K562 (cell line): Measurements from ENCODE around the gene CA6. TPM values are rescaled to one million over a fixed set of nuclear protein-coding genes. Genes with fewer than 3 reads are reported as not detected.
"Not testable (repeated sequence)": the region's sequence is repeated elsewhere in the genome, so short reads cannot be mapped to it uniquely, and the experiment has no call there.

Experiments
- ATAC-seq: fragments of 200-7000 bp; cut with Tn5 transposase; 3 replicates; pipeline ENCODE4 v1.9.1; 2020; ENCODE audit warnings: moderate library complexity
- BruUV-seq: library from RNA; stranded (reverse); fragments of 400-500 nt; replicated peaks from 2 replicates; lab custom pipeline; 2021; lab: Mats Ljungman, UMichigan
- CTCF ChIA-PET: fragments of 300-600 bp; formaldehyde crosslinking; extraction: SDS; loops from one replicate; lab custom pipeline; 2021; ENCODE audit warnings: low intra/inter-chr PET ratio; lab: Yijun Ruan, JAX
- POLR2A ChIA-PET: fragments of 300-600, 350-650 bp; sonication (Branson Sonifier 250); formaldehyde crosslinking; extraction: SDS; loops from one replicate; lab custom pipeline; 2021; ENCODE audit warnings: antibody characterized with exemption, inconsistent platforms; lab: Yijun Ruan, JAX
- DNase-seq, 4 experiments: peaks; one replicate each; pipeline versions ENCODE4 v3.0.0 to v3.0.0-alpha.2; 2011 to 2018; ENCODE audit warnings: low spot score in 3 of 4, mixed read lengths in 3 of 4; ENCODE audit errors: extremely low read depth in 1 of 4
- FAIRE-seq: peaks from 2 replicates; lab custom pipeline; 2011; peaks lifted over from hg19 to GRCh38; lab: Jason Lieb, UNC
- H2AFZ ChIP-seq: 2 replicates; pipeline ENCODE4 v1.6.0; 2011; ENCODE audit warnings: low read depth, low read length, control low read depth, inconsistent platforms
- H3K27ac ChIP-seq: fragments of 200-600 bp; 3 replicates; pipeline ENCODE4 v1.8.0; 2011; ENCODE audit warnings: low read depth, mild to moderate bottlenecking, control low read depth, inconsistent platforms, low read length, moderate library complexity, mixed read lengths; ENCODE audit errors: extremely low read depth
- H3K27me3 ChIP-seq, 2 experiments: fragments of 300-600 bp in 1 of 2; 2 replicates in 1 of 2; 3 replicates in 1 of 2; pipeline versions ENCODE4 v1.6.0 to v1.8.0; 2011; ENCODE audit warnings: inconsistent platforms in 2 of 2, low read length in 2 of 2, mild to moderate bottlenecking in 1 of 2, mixed read lengths in 1 of 2, moderate library complexity in 1 of 2; ENCODE audit not compliant: control insufficient read depth in 2 of 2, insufficient read depth in 2 of 2
- H3K36me3 ChIP-seq: fragments of 300-600 bp; 3 replicates; pipeline ENCODE4 v1.8.0; 2011; ENCODE audit warnings: mild to moderate bottlenecking, low read length, inconsistent platforms; ENCODE audit not compliant: control insufficient read depth, insufficient read depth
- H3K4me1 ChIP-seq, 2 experiments: fragments of 200-600 bp in 1 of 2; replicated peaks in 1 of 2; 2 replicates in 1 of 2; 3 replicates in 1 of 2; pipeline versions ENCODE4 v1.5.1 to v1.8.0; 2011; ENCODE audit warnings: inconsistent platforms in 2 of 2, low read length in 2 of 2, mild to moderate bottlenecking in 1 of 2, mixed read lengths in 1 of 2, moderate library complexity in 1 of 2; ENCODE audit not compliant: control insufficient read depth in 2 of 2, insufficient read depth in 2 of 2
- H3K4me2 ChIP-seq: 2 replicates; pipeline ENCODE4 v1.6.1; 2011; ENCODE audit warnings: low read length, control low read depth, inconsistent platforms, mixed read lengths; ENCODE audit not compliant: insufficient read depth
- H3K4me3 ChIP-seq: fragments of 200-600 bp; sonication (generic), shearing (Covaris generic); 2 replicates; pipeline ENCODE4 v1.5.1; 2016; ENCODE audit warnings: control low read depth, inconsistent platforms
- H3K79me2 ChIP-seq: fragments of 200-600 bp; 3 replicates; pipeline ENCODE4 v1.8.0; 2011; ENCODE audit warnings: low read length, inconsistent platforms; ENCODE audit not compliant: control insufficient read depth, insufficient read depth
- H3K9ac ChIP-seq, 2 experiments: 2 replicates each; pipeline versions ENCODE4 v1.6.0 to v1.6.1; 2011; ENCODE audit warnings: low read depth in 2 of 2, low read length in 2 of 2, control low read depth in 1 of 2, inconsistent platforms in 1 of 2, mild to moderate bottlenecking in 1 of 2, mixed read lengths in 1 of 2; ENCODE audit not compliant: insufficient read depth in 1 of 2
- H3K9me1 ChIP-seq: one replicate; pipeline ENCODE4 v1.6.0; 2011; ENCODE audit warnings: inconsistent platforms, mild to moderate bottlenecking, low read length, moderate library complexity; ENCODE audit not compliant: control insufficient read depth, insufficient read depth
- H3K9me3 ChIP-seq: replicated peaks from 2 replicates; pipeline ENCODE4 v1.5.1; 2011; ENCODE audit warnings: low read depth, low read length, inconsistent platforms; ENCODE audit not compliant: control insufficient read depth, insufficient read depth
- H4K20me1 ChIP-seq: replicated peaks from 2 replicates; pipeline ENCODE4 v1.6.1; 2011; ENCODE audit warnings: low read length, inconsistent platforms, mixed read lengths; ENCODE audit not compliant: control insufficient read depth, insufficient read depth
- ASH1L ChIP-seq: fragments of 450-650 bp; IDR thresholded peaks from 2 replicates; pipeline ENCODE4 v1.6.1; 2018; ENCODE audit warnings: borderline replicate concordance, mild to moderate bottlenecking, low read depth; ENCODE audit not compliant: partially characterized antibody
- C11orf30 ChIP-seq: fragments of 450-650 bp; IDR thresholded peaks from 2 replicates; pipeline ENCODE4 v1.6.1; 2016; ENCODE audit warnings: low read depth, mild to moderate bottlenecking
- CBX1 ChIP-seq: sonication (generic); IDR thresholded peaks from 2 replicates; pipeline ENCODE4 v1.6.1; 2016; ENCODE audit warnings: antibody characterized with exemption, low read depth, mild to moderate bottlenecking
- CC2D1A ChIP-seq: fragments of 450-650 bp; IDR thresholded peaks from 2 replicates; pipeline ENCODE4 v1.6.1; 2017; ENCODE audit warnings: mild to moderate bottlenecking
- CHAMP1 ChIP-seq: fragments of 450-650 bp; IDR thresholded peaks from 2 replicates; pipeline ENCODE4 v1.6.1; 2016; ENCODE audit warnings: mild to moderate bottlenecking
- CHD2 ChIP-seq: IDR thresholded peaks from 2 replicates; pipeline ENCODE4 v1.6.1; 2011; ENCODE audit warnings: low read depth, low read length
- EP400 ChIP-seq: fragments of 450-650 bp; IDR thresholded peaks from 2 replicates; pipeline ENCODE4 v1.6.1; 2017; ENCODE audit warnings: antibody characterized with exemption, mild to moderate bottlenecking, moderate library complexity
- FOS ChIP-seq: IDR thresholded peaks from 3 replicates; pipeline ENCODE4 v1.6.1; 2011; ENCODE audit not compliant: insufficient read length; ENCODE audit errors: extremely low read depth
- FOXM1 ChIP-seq, 2 experiments: fragments of 450-650 bp in 1 of 2; sonication (generic) in 1 of 2; formaldehyde crosslinking in 1 of 2; IDR thresholded peaks; 2 replicates each; pipeline versions ENCODE4 v1.6.1 to v1.9.0; 2017 to 2022; ENCODE audit warnings: low read depth in 2 of 2, mild to moderate bottlenecking in 2 of 2, missing genetic modification reagents in 1 of 2, moderate library complexity in 1 of 2
- KDM1A ChIP-seq, 2 experiments: fragments of 450-650 bp; IDR thresholded peaks; 2 replicates each; pipeline ENCODE4 v1.6.1; 2016; ENCODE audit warnings: mild to moderate bottlenecking in 2 of 2
- MAFG ChIP-seq: fragments of 450-650 bp; conservative IDR thresholded peaks from 2 replicates; pipeline ENCODE4 v1.6.1; 2016; ENCODE audit warnings: missing genetic modification characterization, missing compliant biosample characterization
- MBD2 ChIP-seq: sonication (generic); IDR thresholded peaks from 2 replicates; pipeline ENCODE4 v1.6.1; 2016; ENCODE audit warnings: low read depth, borderline replicate concordance
- MEIS2 ChIP-seq: fragments of 450-650 bp; IDR thresholded peaks from 2 replicates; pipeline ENCODE4 v1.6.1; 2014; ENCODE audit warnings: mild to moderate bottlenecking; ENCODE audit not compliant: partially characterized antibody
- MLLT1 ChIP-seq, 2 experiments: fragments of 450-650 bp; IDR thresholded peaks; 2 replicates each; pipeline ENCODE4 v1.6.1; 2016
- NFYB ChIP-seq: IDR thresholded peaks from 2 replicates; pipeline ENCODE4 v1.6.1; 2011; ENCODE audit warnings: mild to moderate bottlenecking, moderate library complexity; ENCODE audit not compliant: insufficient read length; ENCODE audit errors: extremely low read depth
- PKNOX1 ChIP-seq: fragments of 450-650 bp; IDR thresholded peaks from 2 replicates; pipeline ENCODE4 v1.6.1; 2016
- RBM25 ChIP-seq: fragments of 200-400 bp; formaldehyde crosslinking; IDR thresholded peaks from 2 replicates; pipeline ENCODE4 v1.6.1; 2018; ENCODE audit warnings: low read length, low read depth, moderate library complexity; ENCODE audit not compliant: severe bottlenecking
- SP1 ChIP-seq: sonication (generic); formaldehyde crosslinking; IDR thresholded peaks from 2 replicates; pipeline ENCODE4 v1.8.1; 2022; ENCODE audit warnings: mild to moderate bottlenecking, missing genetic modification reagents
- ZNF316 ChIP-seq: fragments of 450-650 bp; IDR thresholded peaks from 2 replicates; pipeline ENCODE4 v1.6.1; 2016
- WGBS: fragments of 100-300 bp; shearing (Covaris generic); methylation state at CpG from one replicate; pipeline ENCODE4 v1.1.6; 2016; ENCODE audit warnings: low coverage, mixed read lengths; ENCODE audit not compliant: insufficient coverage; ENCODE audit errors: missing lambda C conversion rate; 5-methylcytosine and 5-hydroxymethylcytosine counted together
- in situ Hi-C: fragments of 300-500 bp; cut with MboI; formaldehyde crosslinking; loops from 4 replicates; pipeline ENCODE4 v1.15.0; 2018; ENCODE audit warnings: inconsistent platforms, mixed read lengths
- intact Hi-C: fragments of 100-400 bp; cut with micrococcal nuclease; formaldehyde crosslinking; loops from 2 replicates; pipeline ENCODE4 v1.14.2; 2022
- polyA plus RNA-seq, 8 experiments: library from polyadenylated mRNA; depleted of rRNA in 4 of 8; stranded (reverse) in 5 of 8; unstranded in 3 of 8; fragments of >200 nt; fragmentation: Nextera tagmentation in 2 of 8; fragmentation: Illumina TruSeq in 1 of 8; extraction: Ambion mirVana in 2 of 8; extraction: Trizol in 1 of 8; gene quantifications; 2 replicates each; pipeline versions ENCODE4 v1.2.1 to v1.2.3, GENCODE V29; 2011 to 2014; ENCODE audit warnings: inconsistent platforms in 1 of 8, missing spikeins in 1 of 8
- total RNA-seq, 7 experiments: library from RNA; depleted of rRNA in 6 of 7; stranded (reverse); fragments of >200 nt in 6 of 7; fragmentation: Illumina TruSeq in 2 of 7; extraction: Trizol in 2 of 7; gene quantifications; 2 replicates each; pipeline versions ENCODE4 v1.2.1 to v1.2.3, GENCODE V29; 2011 to 2021; ENCODE audit warnings: low replicate concordance in 1 of 7

The CA6 gene
- total and polyA plus RNA-seq, 9 of the 15 experiments (the other 6 are each of a cell fraction or from before 2014, with no cell fraction given), result not detected

GRCh38 chr1:8898418-8898817 lies 47.2 kb upstream of the CA6 start:
- H3K27me3 ChIP-seq; H3K4me2 ChIP-seq; H3K4me3 ChIP-seq; H3K9me3 ChIP-seq; ATAC-seq; CTCF ChIA-PET; H3K9me1 ChIP-seq; H4K20me1 ChIP-seq; H3K79me2 ChIP-seq; FAIRE-seq; H3K9ac ChIP-seq; H3K36me3 ChIP-seq; H2AFZ ChIP-seq; BruUV-seq; in situ Hi-C loops; DNase-seq; TF ChIP-seq FOXM1 (CRISPR knock-in tag; IDR thresholded peaks at IDR 0.05; ENCODE audit: low read depth): not testable (repeated sequence)
- peaks cover 9 to 16% of the 10 kb centered on the region in 2 experiments for H3K4me1 ChIP-seq
- POLR2A ChIA-PET, result interaction anchor here (0.8 to 1.2 kb wide), 3 partner anchors 12 to 383 kb away, joined by 3 to 7 read pairs (median 4); partner anchors contain the start of gene ENO1
- WGBS, result 73% methylated on average over 5 of the region's 5 CpGs
- TF ChIP-seq CHD2, result 0 out of 2 replicates have a peak, but pooled peaks have one; percentile 23
- peak; percentile 37 for TF ChIP-seq MAFG (tag)
- TF ChIP-seq SP1, result peak; percentile 80
- TF ChIP-seq ZNF316, result peak; percentile 88
- TF ChIP-seq FOS, result peak; percentile 33
- peak; percentile 58; the same call in 1 of the 2 replicates for TF ChIP-seq FOXM1 (IDR thresholded peaks at IDR 0.05; ENCODE audit: low read depth)
- TF ChIP-seq CBX1, result peak; percentile 75; the same call in 1 of the 2 replicates
- TF ChIP-seq KDM1A (IDR thresholded peaks at IDR 0.05), result peak; percentile 46 to 47; a peak in 2 of 4 replicates
- peak; percentile 45 for TF ChIP-seq MEIS2
- peak; percentile 56 for TF ChIP-seq C11orf30
- TF ChIP-seq MBD2, result peak; percentile 58; the same call in 1 of the 2 replicates
- peak; percentile 87 for TF ChIP-seq RBM25
- peak; percentile 92 for TF ChIP-seq ASH1L
- peak; percentile 93 for TF ChIP-seq CC2D1A
- peak in 1 of 2 experiments; percentile 67; a peak in 1 of 4 replicates for TF ChIP-seq MLLT1 (IDR thresholded peaks at IDR 0.05)
- TF ChIP-seq NFYB, result peak; percentile 82
- TF ChIP-seq CHAMP1, result peak; percentile 93
- 0 out of 2 replicates have a peak, but pooled peaks have one; percentile 17 for TF ChIP-seq EP400
- TF ChIP-seq PKNOX1, result 0 out of 2 replicates have a peak, but pooled peaks have one; percentile 9
- TF ChIP-seq, all 486 proteins: peak for 19; not testable (repeated sequence) for 467
- intact Hi-C loops, H3K27ac ChIP-seq: not testable (repeated sequence)
